Stimulated activated CD8-positive, alpha-beta memory T cell treated with anti-CD3 and anti-CD28 coated beads, Interleukin-12 subunit alpha, Interleukin-12 subunit beta, amount 100 ng/mL, for 1 hour (primary cell): ENCODE results near the gene B4GALNT1.
"Not testable (repeated sequence)": the region's sequence is repeated elsewhere in the genome, so short reads cannot be mapped to it uniquely, and the experiment has no call there.

Source experiments
- DNase-seq: peaks from one replicate; pipeline ENCODE4 v3.0.0-alpha.2; 2020; ENCODE audit warnings: low read depth

The B4GALNT1 gene

DNA sequence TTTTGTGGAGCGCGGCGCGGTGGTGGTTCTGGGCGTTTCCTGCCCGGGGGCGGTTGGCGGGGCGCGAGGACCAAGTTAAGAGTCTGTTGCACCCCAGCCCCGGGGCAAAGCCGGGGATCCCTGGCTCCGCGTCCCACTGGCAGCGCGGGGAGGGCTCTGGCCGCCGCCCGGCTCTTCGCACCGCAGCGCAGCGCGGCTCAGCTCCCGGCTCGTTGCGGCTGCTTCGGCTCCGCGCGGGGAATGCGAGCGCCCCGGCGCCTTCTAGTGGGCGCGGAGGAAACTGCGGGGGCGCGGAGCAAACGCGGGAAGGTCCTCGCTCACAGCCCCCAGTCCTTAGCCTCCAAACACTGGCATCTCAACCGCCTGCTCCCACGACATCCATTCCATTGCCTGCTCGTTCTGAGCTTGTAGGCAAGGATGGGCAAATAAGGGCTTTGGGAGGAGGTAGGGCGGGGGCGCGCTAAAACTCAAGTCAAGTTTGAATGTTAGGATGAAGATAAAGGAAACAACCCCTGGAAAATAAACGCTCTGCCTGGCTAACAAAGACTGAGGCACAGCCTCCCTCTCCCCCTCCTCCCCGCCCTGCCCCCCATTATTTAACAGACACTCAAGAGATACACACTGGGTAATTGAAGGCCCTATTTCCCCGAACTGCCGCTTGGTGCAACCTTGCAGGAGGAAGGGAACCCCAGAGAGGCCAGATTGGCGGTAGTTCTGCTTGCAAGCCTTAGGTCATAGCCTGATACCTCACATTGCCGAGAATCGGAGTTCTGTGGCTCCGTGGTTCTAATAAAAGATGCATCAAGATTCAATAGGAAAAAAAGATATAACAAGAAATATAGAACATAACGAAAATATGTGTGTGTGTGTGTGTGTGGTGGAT lies at the start of gene B4GALNT1:
B4GALNT1 (minus strand) TSS at position 244 of the 883 bp plus-strand sequence. CDS start 1,069 bp downstream, outside the sequence.
- DNase-seq: peak; percentile 43

DNA sequence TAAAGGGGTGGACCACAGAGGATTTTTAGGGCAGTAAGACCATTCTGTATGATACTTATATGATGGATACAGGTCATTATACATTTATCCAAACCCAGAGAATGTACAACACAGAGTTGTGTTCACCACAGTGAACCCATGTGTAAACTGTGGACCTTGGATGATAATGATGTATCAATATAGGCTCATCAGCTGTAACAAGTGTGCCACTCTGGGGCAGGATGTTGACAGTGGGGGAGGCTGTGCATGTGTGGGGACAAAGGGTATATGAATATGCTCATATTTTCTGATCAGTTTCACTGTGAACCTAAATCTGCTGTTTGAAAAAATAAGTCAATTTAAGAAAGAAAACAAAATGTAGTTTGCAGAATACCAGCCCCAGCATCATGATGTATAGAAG lies 46.7 kb upstream of the B4GALNT1 start:
- DNase-seq: no peak

DNA sequence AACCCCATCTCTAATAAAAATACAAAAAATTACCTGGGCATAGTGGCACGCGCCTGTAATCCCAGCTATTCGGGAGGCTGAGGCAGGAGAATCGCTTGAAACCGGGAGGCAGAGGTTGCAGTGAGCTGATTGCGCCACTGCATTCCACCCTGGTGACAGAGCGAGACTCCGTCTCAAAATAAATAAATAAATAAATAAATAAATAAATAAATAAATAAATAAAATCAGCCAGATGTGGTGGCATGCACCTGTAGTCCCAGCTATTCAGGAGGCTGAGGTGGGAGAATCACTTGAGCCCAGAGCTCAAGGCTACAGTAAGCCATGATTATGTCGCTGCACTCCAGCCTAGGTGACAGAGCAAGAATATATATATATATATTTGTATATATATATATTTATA lies 44.9 kb upstream of the B4GALNT1 start:
- not testable (repeated sequence) for DNase-seq

DNA sequence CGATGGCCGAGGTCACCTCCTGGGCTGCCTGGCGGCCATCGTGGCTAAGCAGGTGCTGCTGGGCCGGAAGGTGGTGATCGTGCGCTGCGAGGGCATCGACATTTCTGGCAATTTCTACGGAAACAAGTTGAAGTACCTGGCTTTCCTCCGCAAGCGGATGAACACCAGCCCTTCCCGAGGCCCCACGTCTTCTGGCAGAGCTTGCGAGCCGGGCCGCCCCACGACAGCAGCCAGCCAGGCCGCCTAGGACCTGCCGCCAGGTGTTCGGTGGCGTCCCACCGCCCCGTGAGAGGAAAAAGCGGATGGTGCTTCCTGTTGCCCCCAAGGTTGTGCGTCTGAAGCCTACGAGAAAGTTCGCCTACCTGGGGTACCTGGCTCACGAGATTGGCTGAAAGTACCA lies 41.7 kb upstream of the B4GALNT1 start:
- no peak for DNase-seq

DNA sequence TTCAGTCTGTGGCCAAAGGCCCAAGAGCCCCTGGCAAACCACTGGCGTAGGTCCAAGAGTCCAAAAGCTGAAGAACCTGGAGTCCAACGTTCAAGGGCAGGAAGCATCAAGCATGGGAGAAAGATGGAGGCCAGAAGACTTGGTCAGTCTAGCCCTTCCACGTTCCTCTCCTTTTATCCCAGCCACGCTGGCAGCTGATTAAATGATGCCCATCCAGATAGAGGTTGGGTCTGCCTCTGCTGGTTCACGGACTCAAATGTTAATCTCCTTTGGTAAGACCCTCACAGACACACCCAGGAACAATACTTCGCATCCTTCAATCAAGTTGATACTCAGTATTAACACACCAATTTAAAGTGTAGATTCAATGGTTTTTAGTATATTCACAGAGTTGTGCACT lies 39.8 kb upstream of the B4GALNT1 start:
- no peak for DNase-seq

DNA sequence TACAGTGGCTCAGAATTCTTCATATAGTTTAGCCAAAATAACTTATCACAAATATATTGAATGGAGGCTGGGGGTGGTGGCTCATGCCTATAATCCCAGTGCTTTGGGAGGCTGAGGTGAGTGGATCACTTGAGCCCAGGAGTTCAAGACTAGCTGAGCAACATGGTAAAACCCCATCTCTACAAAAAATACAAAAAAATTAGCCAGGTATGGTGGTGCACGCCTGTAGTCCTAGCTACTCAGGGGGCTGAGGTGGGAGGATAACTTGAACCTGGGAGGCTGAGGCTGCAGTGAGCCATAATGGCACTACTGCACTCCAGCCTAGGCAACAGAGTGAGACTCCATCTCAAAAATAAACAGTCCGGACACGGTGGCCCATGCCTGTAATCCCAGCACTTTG lies 38.8 kb upstream of the B4GALNT1 start:
- DNase-seq: not testable (repeated sequence)

DNA sequence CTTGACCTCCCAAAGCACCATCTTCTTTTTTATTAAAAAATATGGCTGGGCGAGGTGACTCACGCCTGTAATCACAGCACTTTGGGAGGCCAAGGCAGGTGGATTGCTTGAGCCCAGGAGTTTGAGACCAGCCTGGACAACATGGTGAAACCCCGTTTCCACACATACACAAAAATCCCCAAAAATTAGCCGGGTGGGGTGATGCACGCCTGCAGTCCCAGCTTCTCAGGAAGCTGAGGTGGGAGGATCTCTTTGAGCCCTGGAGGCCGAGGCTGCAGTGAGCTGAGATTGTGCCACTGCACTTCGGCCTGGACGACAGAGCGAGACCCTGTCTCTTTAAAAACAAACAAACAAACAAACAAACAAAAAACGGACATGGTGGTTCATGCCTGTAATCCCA lies 36.7 kb upstream of the B4GALNT1 start:
- not testable (repeated sequence) for DNase-seq

DNA sequence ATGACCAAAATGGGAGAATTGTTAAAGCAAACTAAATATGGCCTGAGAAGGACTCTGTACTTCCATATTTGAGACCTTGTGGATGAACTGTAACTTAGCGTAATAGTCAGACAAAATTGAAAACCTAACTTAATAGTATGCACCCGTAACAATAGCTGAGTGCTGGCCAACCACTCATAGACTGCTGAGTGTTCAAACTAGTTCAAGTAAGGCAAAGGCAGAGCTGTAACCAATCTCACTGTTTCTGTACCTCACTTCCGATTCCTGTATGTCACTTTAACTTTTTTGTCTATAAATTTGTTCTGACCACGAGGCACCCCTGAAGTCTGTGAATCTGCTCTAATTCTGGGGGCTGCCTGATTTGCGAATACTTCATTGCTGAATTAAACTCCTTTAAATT lies 33.9 kb upstream of the B4GALNT1 start:
- no peak for DNase-seq

DNA sequence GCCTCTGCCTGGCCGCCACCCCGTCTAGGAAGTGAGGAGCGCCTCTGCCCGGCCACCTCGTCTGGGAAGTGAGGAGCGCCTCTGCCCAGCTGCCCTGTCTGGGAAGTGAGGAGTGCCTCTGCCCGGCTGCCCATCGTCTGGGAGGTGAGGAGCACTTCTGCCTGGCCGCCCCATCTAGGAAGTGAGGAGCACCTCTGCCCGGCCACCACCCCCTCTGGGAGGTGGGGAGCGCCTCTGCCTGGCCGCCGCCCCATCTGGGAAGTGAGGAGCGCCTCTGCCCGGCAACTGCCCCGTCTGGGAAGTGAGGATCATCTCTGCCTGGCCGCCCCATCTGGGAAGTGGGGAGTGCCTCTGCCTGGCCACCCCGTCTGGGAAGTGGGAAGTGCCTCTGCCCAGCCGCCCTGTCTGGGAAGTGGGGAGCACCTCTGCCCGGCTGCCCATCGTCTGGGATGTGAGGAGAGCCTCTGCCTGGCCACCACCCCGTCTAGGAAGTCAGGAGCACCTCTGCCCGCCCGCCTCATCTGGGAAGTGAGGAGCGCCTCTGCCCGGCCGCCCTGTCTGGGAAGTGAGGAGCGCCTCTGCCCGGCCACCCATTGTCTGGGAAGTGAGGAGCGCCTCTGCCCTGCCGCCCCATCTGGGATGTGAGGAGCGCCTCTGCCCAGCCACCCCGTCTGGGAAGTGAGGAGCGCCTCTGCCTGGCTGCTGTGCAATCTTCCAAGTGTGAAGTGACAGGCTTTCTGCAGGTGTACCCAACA lies 32.2 kb upstream of the B4GALNT1 start:
- DNase-seq: not testable (repeated sequence)

DNA sequence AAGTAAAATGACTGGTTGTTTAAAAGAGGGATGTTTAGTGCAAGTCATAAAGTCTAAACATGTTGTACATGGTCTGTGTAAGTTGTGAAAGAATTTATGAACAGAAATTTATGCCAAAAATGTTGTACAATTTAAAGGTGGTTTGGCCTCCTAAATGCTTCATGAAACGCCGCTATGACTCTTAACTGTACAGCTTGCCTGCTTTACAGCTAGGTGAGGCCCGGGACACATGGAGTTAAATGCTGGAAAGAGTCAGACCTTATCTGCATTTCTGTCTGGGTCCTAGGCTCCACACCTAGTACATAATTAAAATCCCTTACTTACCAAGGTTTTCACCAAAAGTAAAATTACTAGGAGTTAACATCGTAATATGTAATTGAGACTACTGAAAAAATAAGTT lies 28.4 kb upstream of the B4GALNT1 start:
- no peak for DNase-seq

DNA sequence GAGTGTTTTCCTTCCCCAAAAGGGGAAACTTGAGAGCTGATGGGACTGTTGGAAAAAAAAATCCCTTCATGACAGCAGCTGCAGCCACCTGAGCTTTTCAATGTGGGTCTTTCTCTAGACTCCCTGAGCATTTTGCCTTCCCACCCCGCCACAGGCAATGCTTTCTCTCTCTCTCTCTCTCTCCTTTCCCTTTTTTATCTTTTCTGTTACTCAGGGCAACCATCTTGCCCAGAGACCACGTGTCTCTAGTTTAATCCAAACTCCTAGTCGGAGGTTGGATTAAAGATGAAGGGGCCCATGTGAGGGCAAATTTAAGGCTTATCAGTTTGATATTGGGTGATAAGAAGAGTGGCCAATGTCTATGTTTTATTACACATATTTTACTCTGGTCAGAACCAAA lies 25.9 kb upstream of the B4GALNT1 start:
- no peak for DNase-seq

DNA sequence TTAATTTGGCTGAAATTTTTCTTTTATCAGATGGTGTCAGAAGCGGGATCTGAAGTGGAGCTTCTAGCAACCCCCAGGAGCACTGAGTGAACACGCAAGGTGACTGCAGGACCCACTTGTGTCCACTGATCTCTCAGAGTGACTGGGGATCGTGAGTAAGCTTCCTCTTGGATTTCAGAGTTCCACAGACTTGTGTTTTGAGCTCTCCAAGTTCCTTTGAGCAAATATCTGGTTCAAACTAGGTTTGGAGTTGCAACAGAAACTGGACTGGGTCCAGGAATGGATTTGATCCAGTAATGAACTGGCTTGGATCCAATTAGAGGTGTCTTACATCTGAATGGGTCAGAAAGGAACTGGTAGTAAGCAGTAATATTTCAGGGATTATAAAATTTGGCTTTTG lies 24.7 kb upstream of the B4GALNT1 start:
- no peak for DNase-seq

DNA sequence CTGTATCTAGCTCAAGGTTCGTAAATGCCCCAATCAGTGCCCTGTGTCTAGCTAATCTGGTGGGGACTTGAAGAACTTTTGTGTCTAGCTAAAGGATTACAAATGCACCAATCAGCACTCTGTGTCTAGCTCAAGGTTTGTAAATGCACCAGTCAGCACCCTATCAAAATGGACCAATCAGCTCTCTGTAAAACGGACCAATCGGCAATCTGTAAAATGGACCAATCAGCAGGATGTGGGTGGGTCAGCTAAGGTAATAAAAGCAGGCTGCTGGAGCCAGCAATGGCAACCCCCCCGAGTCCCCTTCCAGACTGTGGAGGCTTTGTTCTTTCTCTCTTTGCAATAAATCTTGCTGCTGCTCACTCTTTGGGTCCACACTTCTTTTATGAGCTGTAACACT lies 23.4 kb upstream of the B4GALNT1 start:
- not testable (repeated sequence) for DNase-seq

DNA sequence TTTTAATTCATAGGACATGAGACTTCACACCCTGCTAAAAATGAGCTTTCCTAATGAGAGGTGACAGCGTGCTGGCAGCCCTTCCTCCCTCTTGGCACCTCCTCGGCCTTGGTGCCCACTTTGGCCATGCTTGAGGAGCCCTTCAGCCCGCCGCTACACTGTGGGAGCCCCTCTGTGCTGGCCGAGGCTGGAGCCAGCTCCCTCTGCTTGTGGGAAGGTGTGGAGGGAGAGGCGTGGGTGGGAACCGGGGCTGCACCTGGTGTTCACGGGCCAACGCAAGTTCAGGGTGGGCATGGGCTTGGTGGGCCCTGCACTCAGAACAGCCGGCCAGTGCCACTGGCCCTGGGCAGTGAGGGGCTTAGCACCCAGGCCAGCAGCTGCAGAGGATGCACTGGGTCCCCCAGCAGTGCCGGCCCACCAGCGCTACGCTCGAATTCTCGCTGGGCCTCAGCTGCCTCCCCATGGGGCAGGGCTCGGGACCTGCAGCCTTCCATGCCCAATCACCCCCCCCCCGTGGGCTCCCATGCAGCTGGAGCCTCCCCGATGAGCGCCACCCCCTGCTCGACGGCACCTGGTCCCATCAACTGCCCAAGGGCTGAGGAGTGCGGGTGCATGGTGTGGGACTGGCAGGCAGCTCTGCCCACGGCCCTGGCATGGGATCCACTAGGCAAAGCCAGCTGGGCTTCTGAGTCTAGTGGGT lies 22.7 kb upstream of the B4GALNT1 start:
- DNase-seq: no peak

DNA sequence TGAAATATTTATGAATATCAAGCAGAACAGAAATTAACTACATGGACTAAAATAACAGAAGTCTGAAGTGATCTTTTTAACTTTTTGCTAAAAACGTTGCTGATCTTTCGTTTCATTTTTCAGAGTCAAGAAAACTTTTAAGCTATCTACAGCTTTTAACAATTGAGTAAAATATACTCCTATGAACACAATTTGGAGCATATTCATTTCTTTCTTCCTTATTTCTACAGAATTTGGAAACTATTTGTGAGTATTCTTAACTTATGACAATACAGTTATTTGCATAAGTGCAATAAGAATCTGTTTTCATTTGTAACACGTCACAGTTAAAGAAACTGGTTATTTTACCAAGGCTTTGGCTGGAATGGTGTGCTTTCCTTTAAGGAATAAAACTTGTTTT lies 21.0 kb upstream of the B4GALNT1 start:
- no peak for DNase-seq

DNA sequence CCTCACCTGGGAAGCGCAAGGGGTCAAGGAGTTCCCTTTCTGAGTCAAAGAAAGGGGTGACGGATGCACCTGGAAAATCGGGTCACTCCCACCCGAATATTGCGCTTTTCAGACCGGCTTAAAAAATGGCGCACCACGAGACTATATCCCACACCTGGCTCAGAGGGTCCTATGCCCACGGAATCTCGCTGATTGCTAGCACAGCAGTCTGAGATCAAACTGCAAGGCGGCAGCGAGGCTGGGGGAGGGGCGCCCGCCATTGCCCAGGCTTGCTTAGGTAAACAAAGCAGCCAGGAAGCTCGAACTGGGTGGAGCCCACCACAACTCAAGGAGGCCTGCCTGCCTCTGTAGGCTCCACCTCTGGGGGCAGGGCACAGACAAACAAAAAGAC lies 13.7 kb upstream of the B4GALNT1 start:
- not testable (repeated sequence) for DNase-seq

DNA sequence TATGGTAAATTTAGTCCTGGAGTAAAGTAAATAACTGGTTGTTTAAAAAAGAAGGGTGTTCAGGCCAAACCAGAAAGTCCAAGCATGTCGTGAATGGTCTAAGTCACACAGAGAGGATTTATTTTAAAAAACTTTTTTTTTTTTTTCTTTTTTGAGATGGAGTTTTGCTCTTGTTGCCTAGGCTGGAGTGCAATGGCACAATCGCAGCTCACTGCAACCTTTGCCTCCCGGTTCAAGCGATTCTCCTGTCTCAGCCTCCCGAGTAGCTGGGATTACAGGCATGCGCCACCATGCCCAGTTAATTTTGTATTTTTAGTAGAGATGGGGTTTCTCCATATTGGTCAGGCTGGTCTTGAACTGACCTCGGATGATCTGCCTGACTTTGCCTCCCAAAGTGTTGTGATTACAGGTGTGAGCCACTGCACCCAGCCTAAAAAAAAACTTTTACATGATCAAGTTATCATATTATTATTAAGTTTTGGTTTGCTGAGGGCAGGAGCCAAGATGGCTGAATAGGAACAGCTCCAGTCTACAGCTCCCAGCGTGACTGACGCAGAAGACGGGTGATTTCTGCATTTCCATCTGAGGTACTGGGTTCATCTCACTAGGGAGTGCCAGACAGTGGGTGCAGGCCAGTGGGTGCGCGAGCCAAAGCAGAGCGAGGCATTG lies 13.1 kb upstream of the B4GALNT1 start:
- DNase-seq: not testable (repeated sequence)

DNA sequence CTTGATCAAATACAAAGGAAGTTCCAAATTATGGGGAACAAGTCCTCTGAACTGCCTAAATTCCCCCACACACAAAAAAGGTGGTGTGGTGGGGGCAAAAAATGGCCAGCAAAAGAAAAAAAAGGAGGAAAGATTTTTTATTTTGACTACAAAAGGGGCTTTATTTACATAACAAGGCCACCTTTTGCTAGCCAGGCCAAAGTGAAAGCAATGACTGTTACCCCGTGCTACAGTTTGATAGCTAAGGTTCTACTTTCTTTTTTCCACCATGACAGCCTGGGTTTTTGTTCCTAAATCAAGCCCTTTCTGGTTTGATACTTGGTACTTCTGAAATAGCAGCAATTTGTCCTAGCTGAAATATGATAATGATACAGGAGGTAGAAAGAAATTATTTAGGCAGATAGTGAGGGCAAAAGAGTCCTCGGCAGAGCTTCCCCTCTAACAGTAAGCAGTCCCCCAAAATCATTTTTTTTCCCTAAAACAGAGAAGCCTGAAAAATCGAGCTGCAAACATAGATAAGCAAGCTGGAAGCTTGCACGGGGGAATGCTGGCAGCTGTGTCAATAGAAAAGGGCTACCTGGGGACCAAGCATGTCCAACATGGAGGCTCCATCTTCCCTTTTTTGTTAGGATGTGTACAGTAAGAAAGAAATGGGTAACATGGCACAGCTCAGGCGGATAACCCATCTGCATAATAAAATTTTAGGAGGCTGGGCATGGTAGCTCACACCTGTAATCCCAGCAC lies 8.9 kb upstream of the B4GALNT1 start:
- no peak for DNase-seq

DNA sequence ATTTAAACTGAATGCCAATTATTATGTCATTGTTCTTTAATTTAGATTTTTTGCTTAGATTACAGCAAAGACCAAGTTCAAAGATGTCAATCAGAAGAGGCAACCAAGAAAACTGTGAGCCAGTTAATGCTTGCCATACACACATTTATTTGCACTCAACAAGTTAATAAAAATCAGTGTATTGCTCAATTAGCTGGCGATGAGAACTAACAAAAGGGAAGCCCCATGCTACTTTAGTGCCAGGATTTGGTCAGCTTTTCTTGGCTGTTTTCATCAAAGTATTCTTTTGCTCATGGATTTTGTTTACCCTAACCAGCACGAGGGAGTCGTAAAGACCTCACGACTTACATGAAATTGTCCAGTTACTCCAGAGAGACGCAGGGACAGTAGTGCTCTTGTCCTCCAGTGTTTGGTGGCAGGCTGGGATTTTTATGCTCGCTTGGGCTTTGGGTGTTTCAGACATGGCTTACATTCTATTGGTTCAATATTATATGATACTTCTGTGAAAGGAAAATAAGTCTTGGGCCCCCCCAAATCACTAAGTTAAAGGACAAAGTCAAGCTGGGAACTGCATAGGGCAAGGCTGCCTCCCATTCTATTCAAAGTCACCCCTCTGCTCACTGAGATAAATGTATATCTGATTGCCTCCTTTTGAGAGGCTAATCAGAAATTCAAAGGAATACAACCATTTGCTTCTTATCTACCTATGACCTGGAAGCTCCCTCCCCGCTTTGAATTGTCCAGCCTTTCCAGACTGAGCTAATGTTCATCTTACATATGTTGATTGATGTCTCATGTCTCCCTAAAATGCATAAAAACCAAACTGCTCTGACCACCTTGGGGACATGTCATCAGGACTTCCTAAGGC lies 7.4 kb upstream of the B4GALNT1 start:
- no peak for DNase-seq

DNA sequence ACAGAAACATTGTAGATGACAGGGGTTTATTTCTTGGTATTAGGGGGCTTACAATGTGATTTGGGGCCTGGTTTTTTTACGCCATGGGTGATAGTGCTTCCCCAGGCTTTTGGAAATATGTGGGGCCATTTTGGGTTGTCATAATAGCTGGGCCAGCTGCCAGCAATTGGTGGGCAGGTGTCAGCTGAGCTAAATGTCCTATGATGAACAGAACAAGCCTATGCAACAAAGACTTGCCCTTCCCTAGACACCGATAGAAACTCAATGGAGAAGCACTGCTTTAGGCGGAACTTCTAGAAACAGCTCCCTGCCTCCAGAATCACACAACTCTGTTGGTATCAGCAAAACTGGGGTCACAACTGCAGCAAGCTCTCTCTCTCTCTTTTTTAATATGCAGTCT lies 5.1 kb upstream of the B4GALNT1 start:
- DNase-seq: no peak
